ENCODE data around the gene AMBP. TPM values are rescaled to one million over a fixed set of nuclear protein-coding genes. Genes with fewer than 3 reads are reported as not detected.

AMBP gene
- total RNA-seq, 1 experiment from 2014 or later: not detected

DNA sequence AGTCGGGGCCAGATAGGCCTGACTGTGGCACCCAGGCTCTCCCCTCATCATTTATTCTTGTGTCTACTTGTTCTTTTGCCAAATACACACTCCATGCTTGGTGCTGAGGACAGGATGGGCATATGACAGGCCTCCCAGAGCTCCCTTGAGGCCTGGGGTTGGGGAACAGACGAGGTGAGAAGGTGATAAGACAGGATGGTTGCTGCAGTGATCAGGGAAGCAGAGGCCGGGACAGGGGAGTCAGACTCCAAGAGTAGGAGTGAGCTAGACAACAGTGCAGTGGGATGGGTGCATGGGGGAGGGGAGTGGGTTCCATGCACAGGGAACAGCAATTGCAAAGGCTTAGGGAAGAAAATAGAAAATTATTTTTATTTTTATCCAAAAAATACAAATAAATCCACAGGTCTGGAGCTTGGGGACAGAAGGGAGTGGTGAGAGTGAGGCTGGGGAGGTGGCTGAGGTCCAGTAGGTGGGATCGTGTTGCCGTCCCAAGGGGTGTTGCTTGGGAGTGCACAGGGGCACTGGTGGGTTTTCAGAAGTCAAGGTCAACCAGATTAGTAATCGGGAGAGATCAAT lies 3.4 kb upstream of the AMBP start:
- CTCF ChIA-PET: interaction anchor here (1.1 kb wide), 1 partner anchor 223 kb away, joined by 4 read pairs; no protein-coding TSS in a partner anchor
- Histone ChIP-seq H3K36me3 (ENCODE audit: low read depth) (no peaks in the 10 kb centered on the region), H4K20me1 (ENCODE audit: insufficient read depth) (no peaks in the 10 kb centered on the region), H3K9me3 (ENCODE audit: insufficient read depth, low read depth) (no peaks in the 10 kb centered on the region), H3K9me2 (ENCODE audit: insufficient read depth) (no peaks in the 10 kb centered on the region), H3K79me2 (ENCODE audit: low read depth) (no peaks in the 10 kb centered on the region), H3K4me1 (replicated peaks; ENCODE audit: insufficient read depth) (no peaks in the 10 kb centered on the region), H3K27me3 (ENCODE audit: insufficient read depth, low read depth) (peaks cover 37% of the 10 kb centered on the region), H3K4me2 (no peak overlapping the region), H2AFZ (no peak overlapping the region), H3K4me3 (no peak overlapping the region), H3F3A (ENCODE audit: insufficient read depth, low read depth) (no peaks in the 10 kb centered on the region), H3K27ac (no peak overlapping the region)
- intact Hi-C loops (cut with micrococcal nuclease; ENCODE audit: unreplicated experiment): loop anchor here (1.0 to 2.0 kb wide), 2 partner anchors 73 to 210 kb away; partner anchors contain the start of gene COL27A1
- POLR2A ChIA-PET (ENCODE audit: unreplicated experiment): no interaction called here
- DNase-seq: no peak
- TF ChIP-seq, protein P1, sequence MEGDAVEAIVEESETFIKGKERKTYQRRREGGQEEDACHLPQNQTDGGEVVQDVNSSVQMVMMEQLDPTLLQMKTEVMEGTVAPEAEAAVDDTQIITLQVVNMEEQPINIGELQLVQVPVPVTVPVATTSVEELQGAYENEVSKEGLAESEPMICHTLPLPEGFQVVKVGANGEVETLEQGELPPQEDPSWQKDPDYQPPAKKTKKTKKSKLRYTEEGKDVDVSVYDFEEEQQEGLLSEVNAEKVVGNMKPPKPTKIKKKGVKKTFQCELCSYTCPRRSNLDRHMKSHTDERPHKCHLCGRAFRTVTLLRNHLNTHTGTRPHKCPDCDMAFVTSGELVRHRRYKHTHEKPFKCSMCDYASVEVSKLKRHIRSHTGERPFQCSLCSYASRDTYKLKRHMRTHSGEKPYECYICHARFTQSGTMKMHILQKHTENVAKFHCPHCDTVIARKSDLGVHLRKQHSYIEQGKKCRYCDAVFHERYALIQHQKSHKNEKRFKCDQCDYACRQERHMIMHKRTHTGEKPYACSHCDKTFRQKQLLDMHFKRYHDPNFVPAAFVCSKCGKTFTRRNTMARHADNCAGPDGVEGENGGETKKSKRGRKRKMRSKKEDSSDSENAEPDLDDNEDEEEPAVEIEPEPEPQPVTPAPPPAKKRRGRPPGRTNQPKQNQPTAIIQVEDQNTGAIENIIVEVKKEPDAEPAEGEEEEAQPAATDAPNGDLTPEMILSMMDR (conservative IDR thresholded peaks at IDR 0.05): no peak
- no peak for TF ChIP-seq EZH2 (IDR thresholded peaks at IDR 0.05; ENCODE audit: low read depth)
- no TSS peak for BruUV-seq (replicated peaks)

DNA sequence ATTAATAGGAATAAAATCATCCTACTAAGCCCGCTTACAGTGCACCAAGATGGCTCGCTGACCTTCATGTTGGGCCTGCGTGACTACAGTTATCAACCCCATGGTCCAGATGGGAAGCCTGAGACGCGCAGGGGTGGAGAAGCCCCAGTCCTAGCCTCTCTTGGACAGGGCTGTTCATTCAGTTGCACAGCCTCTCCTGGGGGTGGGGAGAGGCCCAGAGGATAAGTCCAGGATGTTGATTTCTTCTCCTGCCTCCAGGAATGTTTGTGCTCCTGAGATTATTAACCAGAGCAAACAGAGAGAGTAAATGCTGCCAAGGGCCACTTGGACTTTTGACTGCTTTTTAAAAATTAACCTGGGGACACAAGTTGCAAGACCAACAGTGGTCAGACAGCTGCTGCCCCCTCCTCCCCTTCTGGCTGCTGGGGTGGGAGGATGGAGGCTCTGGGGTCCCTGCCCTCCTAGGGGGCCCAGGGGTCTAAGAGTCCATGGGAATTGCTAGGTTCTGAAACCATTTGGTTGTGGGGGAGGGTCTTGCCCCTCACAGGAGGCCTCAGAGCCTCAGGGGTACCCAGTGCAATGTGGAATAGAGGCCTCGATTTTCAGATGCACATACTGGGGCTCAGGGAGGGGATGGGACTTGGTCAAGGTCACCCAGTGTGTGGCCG lies 2.8 kb upstream of the AMBP start:
- Histone ChIP-seq H3K9me2 (ENCODE audit: insufficient read depth) (no peaks in the 10 kb centered on the region), H3F3A (ENCODE audit: insufficient read depth, low read depth) (no peaks in the 10 kb centered on the region), H4K20me1 (ENCODE audit: insufficient read depth) (no peaks in the 10 kb centered on the region), H3K4me2 (no peak overlapping the region), H3K27me3 (ENCODE audit: insufficient read depth, low read depth) (peaks cover 31% of the 10 kb centered on the region), H3K79me2 (ENCODE audit: low read depth) (no peaks in the 10 kb centered on the region), H3K4me1 (replicated peaks; ENCODE audit: insufficient read depth) (no peaks in the 10 kb centered on the region), H3K27ac (no peak overlapping the region), H3K9me3 (ENCODE audit: insufficient read depth, low read depth) (no peaks in the 10 kb centered on the region), H3K36me3 (ENCODE audit: low read depth) (no peaks in the 10 kb centered on the region), H2AFZ (no peak overlapping the region), H3K4me3 (no peak overlapping the region)
- ChIA-PET CTCF (no interaction called here), POLR2A (ENCODE audit: unreplicated experiment) (no interaction called here)
- no TSS peak for BruUV-seq (replicated peaks)
- intact Hi-C loops (cut with micrococcal nuclease; ENCODE audit: unreplicated experiment): no loop called here
- TF ChIP-seq EZH2 (IDR thresholded peaks at IDR 0.05; ENCODE audit: low read depth): no peak
- TF ChIP-seq, protein P1 (conservative IDR thresholded peaks at IDR 0.05): no peak
- no peak for DNase-seq

DNA sequence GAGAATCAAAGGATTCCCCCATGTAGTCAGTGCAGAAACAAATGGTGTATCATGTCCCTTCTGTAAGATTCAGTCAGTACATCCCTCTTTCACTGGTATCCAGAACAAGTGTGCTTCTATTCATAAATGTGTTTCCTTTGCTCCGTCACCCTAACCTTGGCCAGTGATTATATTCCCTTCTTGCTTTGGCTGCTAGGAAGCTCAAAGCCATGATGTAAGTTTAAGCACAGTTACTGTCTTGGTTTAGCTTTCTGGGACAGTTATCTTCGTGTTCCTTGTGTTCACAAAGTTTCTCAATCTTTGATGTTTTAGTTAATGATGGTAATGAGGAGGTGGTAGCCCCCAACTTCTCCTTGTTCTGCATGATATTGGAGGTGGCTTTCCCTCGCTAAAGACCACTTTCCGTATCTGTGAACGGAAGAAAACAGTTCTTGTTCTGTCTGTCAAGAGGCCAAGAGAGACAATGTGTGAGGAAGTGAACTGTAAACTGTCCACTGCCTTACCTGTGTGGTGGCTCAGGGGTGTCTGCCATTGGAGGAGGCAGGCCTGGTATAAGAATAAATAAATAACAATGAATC lies 2.2 kb upstream of the AMBP start:
- H3K79me2 ChIP-seq (ENCODE audit: low read depth): no peaks in the 10 kb centered on the region
- CTCF ChIA-PET: no interaction called here
- H4K20me1 ChIP-seq (ENCODE audit: insufficient read depth): no peaks in the 10 kb centered on the region
- POLR2A ChIA-PET (ENCODE audit: unreplicated experiment): no interaction called here
- no peaks in the 10 kb centered on the region for H3K36me3 ChIP-seq (ENCODE audit: low read depth)
- no peaks in the 10 kb centered on the region for H3K4me1 ChIP-seq (replicated peaks; ENCODE audit: insufficient read depth)
- DNase-seq: no peak
- TF ChIP-seq, protein P1 (conservative IDR thresholded peaks at IDR 0.05): no peak
- no peak for TF ChIP-seq EZH2 (IDR thresholded peaks at IDR 0.05; ENCODE audit: low read depth)
- no TSS peak for BruUV-seq (replicated peaks)
- intact Hi-C loops (cut with micrococcal nuclease; ENCODE audit: unreplicated experiment): no loop called here
- no peak overlapping the region for H3K4me3 ChIP-seq
- no peak overlapping the region for H3K4me2 ChIP-seq
- H3K27me3 ChIP-seq (ENCODE audit: insufficient read depth, low read depth): peaks cover 31% of the 10 kb centered on the region
- H3K9me2 ChIP-seq (ENCODE audit: insufficient read depth): no peaks in the 10 kb centered on the region
- H2AFZ ChIP-seq: no peak overlapping the region
- no peak overlapping the region for H3K27ac ChIP-seq
- no peaks in the 10 kb centered on the region for H3K9me3 ChIP-seq (ENCODE audit: insufficient read depth, low read depth)
- no peaks in the 10 kb centered on the region for H3F3A ChIP-seq (ENCODE audit: insufficient read depth, low read depth)

Measured in PC-9 (cell line).